Smooth muscle cell (in vitro differentiated cells): ENCODE measurements around the gene MX2. TPM values are rescaled to one million over a fixed set of nuclear protein-coding genes. Genes with fewer than 3 reads are reported as not detected.
A peak's percentile ranks its signal among the peaks of the same experiment; 100 is the strongest.
"Not testable (repeated sequence)": the region's sequence is repeated elsewhere in the genome, so short reads cannot be mapped to it uniquely, and the experiment has no call there.

Source experiments
- DNase-seq: peaks from one replicate; lab custom pipeline; 2025; ENCODE audit not compliant: unreplicated experiment; lab: John Stamatoyannopoulos, UW
- H2AFZ ChIP-seq: fragments of 200-600 bp; sonication (generic); 2 replicates; pipeline ENCODE4 v1.6.0; 2016; ENCODE audit warnings: antibody characterized with exemption, low read depth, mild to moderate bottlenecking
- H3F3A ChIP-seq: fragments of 200-600 bp; sonication (generic); 2 replicates; pipeline ENCODE4 v1.6.0; 2017; ENCODE audit warnings: antibody characterized with exemption, low read depth
- H3K27ac ChIP-seq: fragments of 200-600 bp; sonication (generic); 2 replicates; pipeline ENCODE4 v1.5.1; 2016; ENCODE audit warnings: low read depth, mild to moderate bottlenecking
- H3K27me3 ChIP-seq: fragments of 200-600 bp; sonication (generic); 2 replicates; pipeline ENCODE4 v1.6.1; 2016; ENCODE audit warnings: low read depth, mild to moderate bottlenecking
- H3K36me3 ChIP-seq: fragments of 200-600 bp; sonication (generic); 2 replicates; pipeline ENCODE4 v1.5.1; 2016; ENCODE audit warnings: low read depth
- H3K4me1 ChIP-seq: fragments of 200-600 bp; sonication (generic); 2 replicates; pipeline ENCODE4 v1.5.1; 2016; ENCODE audit warnings: low read depth
- H3K4me2 ChIP-seq: fragments of 200-600 bp; sonication (generic); 2 replicates; pipeline ENCODE4 v1.6.0; 2016; ENCODE audit warnings: mild to moderate bottlenecking
- H3K4me3 ChIP-seq: fragments of 200-600 bp; sonication (generic); 2 replicates; pipeline ENCODE4 v1.5.1; 2016; ENCODE audit warnings: mild to moderate bottlenecking
- H3K79me2 ChIP-seq: fragments of 200-600 bp; sonication (generic); 2 replicates; pipeline ENCODE4 v1.6.0; 2016; ENCODE audit warnings: low read depth, mild to moderate bottlenecking
- H3K9ac ChIP-seq: fragments of 200-600 bp; sonication (generic); 2 replicates; pipeline ENCODE4 v1.6.0; 2016; ENCODE audit warnings: low read depth
- H3K9me3 ChIP-seq: fragments of 200-600 bp; sonication (generic); replicated peaks from 2 replicates; pipeline ENCODE4 v1.5.1; 2016; ENCODE audit warnings: low read depth
- H4K20me1 ChIP-seq: fragments of 200-600 bp; sonication (generic); 2 replicates; pipeline ENCODE4 v1.6.0; 2016; ENCODE audit warnings: low read depth
- CTCF ChIP-seq: fragments of 200-600 bp; sonication (generic); IDR thresholded peaks from 2 replicates; pipeline ENCODE4 v1.5.1; 2017; ENCODE audit warnings: borderline replicate concordance, mild to moderate bottlenecking, antibody characterized with exemption; ENCODE audit not compliant: insufficient read depth, poor library complexity, severe bottlenecking
- WGBS: methylation state at CpG from one replicate; pipeline ENCODE4 v1.1.7; 2016; ENCODE audit warnings: low lambda C conversion rate; 5-methylcytosine and 5-hydroxymethylcytosine counted together
- polyA plus RNA-seq: library from polyadenylated mRNA; unstranded; fragments of >200 nt; fragmentation: Nextera tagmentation; extraction: Ambion mirVana; gene quantifications from 2 replicates; pipeline ENCODE4 v1.2.1, GENCODE V29; 2016
- total RNA-seq: library from RNA; depleted of rRNA; stranded (reverse); fragments of >200 nt; gene quantifications from 2 replicates; pipeline ENCODE4 v1.2.3, GENCODE V29; 2014

The MX2 gene
- total RNA-seq = 2.5 and 11.3 TPM in 2 replicates
- 1.9 and 3.1 TPM in 2 replicates for polyA plus RNA-seq

GRCh38 chr21:41361786-41362604 is at the start of gene MX2:
MX2 (plus strand) TSS chr21:41362027; CDS start chr21:41376907, 14,880 bp downstream.
- H3F3A ChIP-seq = peaks cover 5% of the 10 kb centered on the region
- H3K4me2 ChIP-seq = peak within 1 kb of the TSS; percentile 76
- WGBS = 53% methylated on average over 24 of the region's 24 CpGs
- peak within 1 kb of the TSS; percentile 12 for H3K4me3 ChIP-seq
- H3K9me3 ChIP-seq = no peaks in the 10 kb centered on the region
- H2AFZ ChIP-seq = peak within 1 kb of the TSS; percentile 15
- no peaks in the 10 kb centered on the region for H3K79me2 ChIP-seq
- peak within 1 kb of the TSS; percentile 35 for H3K9ac ChIP-seq
- H3K36me3 ChIP-seq = no peaks in the 10 kb centered on the region
- no peak for DNase-seq
- no peaks in the 10 kb centered on the region for H4K20me1 ChIP-seq
- H3K4me1 ChIP-seq = peaks cover 2% of the 10 kb centered on the region
- H3K27ac ChIP-seq = peak within 1 kb of the TSS; percentile 85
- TF ChIP-seq CTCF = no peak
- H3K27me3 ChIP-seq = no peaks in the 10 kb centered on the region

- H4K20me1 ChIP-seq, H3K4me2 ChIP-seq, H3K9me3 ChIP-seq, H3K4me3 ChIP-seq, H3K79me2 ChIP-seq, DNase-seq, H3K36me3 ChIP-seq, H3F3A ChIP-seq, H2AFZ ChIP-seq, H3K27ac ChIP-seq, H3K9ac ChIP-seq, H3K4me1 ChIP-seq: not testable (repeated sequence)
- 88% methylated on average over 6 of the region's 8 CpGs for whole genome bisulfite sequencing
- peaks cover 63% of the 10 kb centered on the region for H3K27me3 ChIP-seq
Observed at GRCh38 chr21:41313285-41314164, 48.3 kb upstream of the MX2 start.

GRCh38 chr21:41315726-41316125 is 46.1 kb upstream of the MX2 start:
- no peak overlapping the region for H3K4me2 ChIP-seq
- WGBS = 96% methylated on average over 6 of the region's 6 CpGs
- H3K27me3 ChIP-seq = peaks cover 48% of the 10 kb centered on the region

More at GRCh38 chr21:41315726-41316125, 46.1 kb upstream of the MX2 start:
- Histone ChIP-seq H3F3A (no peaks in the 10 kb centered on the region), H3K4me3 (no peak overlapping the region), H3K27ac (no peak overlapping the region), H2AFZ (no peak overlapping the region), H3K79me2 (no peaks in the 10 kb centered on the region), H3K9ac (no peak overlapping the region), H3K9me3 (no peaks in the 10 kb centered on the region), H3K36me3 (no peaks in the 10 kb centered on the region), H3K4me1 (no peaks in the 10 kb centered on the region), H4K20me1 (no peaks in the 10 kb centered on the region)
- TF ChIP-seq CTCF = no peak
- DNase-seq = no peak
